Loucy (cell line): ENCODE data around the gene MFGE8.

Experiments used
- H2AFZ ChIP-seq: fragments of 200-600 bp; sonication (generic); 2 replicates; pipeline ENCODE4 v1.6.0; 2016; ENCODE audit warnings: antibody characterized with exemption, mild to moderate bottlenecking, low read length, moderate library complexity
- H3F3A ChIP-seq: fragments of 200-600 bp; 2 replicates; pipeline ENCODE4 v1.6.0; 2016; ENCODE audit warnings: antibody characterized with exemption, low read depth, mild to moderate bottlenecking
- H3K27me3 ChIP-seq: fragments of 200-600 bp; sonication (generic); 2 replicates; pipeline ENCODE4 v1.6.1; 2014; ENCODE audit warnings: low read length, mild to moderate bottlenecking; ENCODE audit not compliant: insufficient read depth, poor library complexity, severe bottlenecking
- H3K36me3 ChIP-seq: fragments of 200-600 bp; sonication (generic); 2 replicates; pipeline ENCODE4 v1.6.1; 2016; ENCODE audit warnings: low read length; ENCODE audit not compliant: insufficient read depth
- H3K4me1 ChIP-seq: fragments of 200-600 bp; sonication (generic); 2 replicates; pipeline ENCODE4 v1.5.1; 2014; ENCODE audit warnings: low read length, mild to moderate bottlenecking; ENCODE audit not compliant: insufficient read depth, poor library complexity, severe bottlenecking
- H3K4me2 ChIP-seq: fragments of 200-600 bp; sonication (generic); 2 replicates; pipeline ENCODE4 v1.6.0; 2014; ENCODE audit warnings: antibody characterized with exemption, low read length, low read depth, mild to moderate bottlenecking; ENCODE audit not compliant: poor library complexity, severe bottlenecking
- H3K4me3 ChIP-seq: fragments of 200-600 bp; sonication (generic); 2 replicates; pipeline ENCODE4 v1.5.1; 2014; ENCODE audit warnings: low read length, mild to moderate bottlenecking, mixed read lengths; ENCODE audit not compliant: poor library complexity, severe bottlenecking
- H3K79me2 ChIP-seq: fragments of 200-600 bp; sonication (generic); 2 replicates; pipeline ENCODE4 v1.6.1; 2014; ENCODE audit warnings: low read length; ENCODE audit not compliant: insufficient read depth
- H3K9ac ChIP-seq: fragments of 200-600 bp; sonication (generic); 2 replicates; pipeline ENCODE4 v1.6.0; 2014; ENCODE audit warnings: mild to moderate bottlenecking, low read depth, low read length, moderate library complexity; ENCODE audit not compliant: poor library complexity, severe bottlenecking
- H3K9me2 ChIP-seq: fragments of 200-600 bp; sonication (generic); replicated peaks from 2 replicates; pipeline ENCODE4 v1.6.1; 2016; ENCODE audit warnings: low read depth, low read length, mixed read lengths
- H3K9me3 ChIP-seq: fragments of 200-600 bp; sonication (generic); 2 replicates; pipeline ENCODE4 v1.6.1; 2014; ENCODE audit warnings: mild to moderate bottlenecking, antibody characterized with exemption, low read length, low read depth; ENCODE audit not compliant: insufficient read depth
- H4K20me1 ChIP-seq: fragments of 200-600 bp; sonication (generic); 2 replicates; pipeline ENCODE4 v1.6.0; 2014; ENCODE audit warnings: antibody characterized with exemption, low read length, mild to moderate bottlenecking; ENCODE audit not compliant: insufficient read depth, poor library complexity, severe bottlenecking
- CTCF ChIP-seq: fragments of 200-600 bp; sonication (generic); conservative IDR thresholded peaks from 2 replicates; pipeline ENCODE4 v1.5.1; 2014; ENCODE audit warnings: mild to moderate bottlenecking, antibody characterized with exemption, low read length
- EZH2phosphoT487 ChIP-seq: fragments of 200-600 bp; IDR thresholded peaks from 2 replicates; pipeline ENCODE4 v1.6.1; 2018; ENCODE audit warnings: antibody characterized with exemption, mild to moderate bottlenecking, moderate library complexity, borderline replicate concordance

Gene MFGE8

GRCh38 chr15:88877906-88878305 lies 35.3 kb downstream of the MFGE8 start:
- H3K9me3 ChIP-seq, result no peaks in the 10 kb centered on the region

GRCh38 chr15:88877415-88877814 lies 35.8 kb downstream of the MFGE8 start:
- TF ChIP-seq CTCF, result no peak
- TF ChIP-seq EZH2phosphoT487, result no peak
- H4K20me1 ChIP-seq, result no peaks in the 10 kb centered on the region
- no peaks in the 10 kb centered on the region for H3K27me3 ChIP-seq
- no peak overlapping the region for H3K4me2 ChIP-seq
- no peaks in the 10 kb centered on the region for H3K4me1 ChIP-seq
- no peaks in the 10 kb centered on the region for H3K36me3 ChIP-seq
- H3K79me2 ChIP-seq, result no peaks in the 10 kb centered on the region
- H3K4me3 ChIP-seq, result no peak overlapping the region
- H2AFZ ChIP-seq, result no peak overlapping the region
- H3F3A ChIP-seq, result no peaks in the 10 kb centered on the region
- H3K9me3 ChIP-seq, result no peaks in the 10 kb centered on the region
- H3K9ac ChIP-seq, result no peak overlapping the region
- H3K9me2 ChIP-seq, result no peaks in the 10 kb centered on the region

More at GRCh38 chr15:88877906-88878305, 35.3 kb downstream of the MFGE8 start:
- no peaks in the 10 kb centered on the region for H3K36me3 ChIP-seq
- H2AFZ ChIP-seq, result no peak overlapping the region
- no peak overlapping the region for H3K9ac ChIP-seq
- H4K20me1 ChIP-seq, result no peaks in the 10 kb centered on the region
- no peaks in the 10 kb centered on the region for H3K9me2 ChIP-seq
- no peaks in the 10 kb centered on the region for H3K4me1 ChIP-seq
- H3F3A ChIP-seq, result no peaks in the 10 kb centered on the region
- H3K4me2 ChIP-seq, result no peak overlapping the region
- no peaks in the 10 kb centered on the region for H3K79me2 ChIP-seq
- no peak overlapping the region for H3K4me3 ChIP-seq
- TF ChIP-seq CTCF (no peak), EZH2phosphoT487 (no peak)
- H3K27me3 ChIP-seq, result no peaks in the 10 kb centered on the region

GRCh38 chr15:88876573-88876972 lies 36.6 kb downstream of the MFGE8 start:
- no peaks in the 10 kb centered on the region for H4K20me1 ChIP-seq
- H3K9me2 ChIP-seq, result no peaks in the 10 kb centered on the region
- no peak overlapping the region for H3K4me3 ChIP-seq
- no peaks in the 10 kb centered on the region for H3K4me1 ChIP-seq
- no peak for TF ChIP-seq EZH2phosphoT487
- TF ChIP-seq CTCF, result no peak
- H3K36me3 ChIP-seq, result no peaks in the 10 kb centered on the region
- no peaks in the 10 kb centered on the region for H3K27me3 ChIP-seq
- H2AFZ ChIP-seq, result no peak overlapping the region
- no peaks in the 10 kb centered on the region for H3F3A ChIP-seq
- no peak overlapping the region for H3K4me2 ChIP-seq
- H3K9me3 ChIP-seq, result no peaks in the 10 kb centered on the region
- no peak overlapping the region for H3K9ac ChIP-seq
- no peaks in the 10 kb centered on the region for H3K79me2 ChIP-seq
